HepG2 (cell line): Measurements from ENCODE around the gene SOBP. TPM values are rescaled to one million over a fixed set of nuclear protein-coding genes. Genes with fewer than 3 reads are reported as not detected.

Experiments used
- CEBPG ChIP-seq: IDR thresholded peaks from 2 replicates; pipeline ENCODE4 v1.6.1; 2016
- FOXK1 ChIP-seq: sonication (generic); formaldehyde crosslinking; IDR thresholded peaks from 2 replicates; pipeline ENCODE4 v1.4.0; 2020; ENCODE audit warnings: low read depth, missing genetic modification reagents, borderline replicate concordance
- GABPB1 ChIP-seq: IDR thresholded peaks from 2 replicates; pipeline ENCODE4 v1.6.1; 2016; ENCODE audit warnings: mild to moderate bottlenecking, missing genetic modification reagents, moderate library complexity, missing compliant biosample characterization
- HDAC1 ChIP-seq: sonication (generic); formaldehyde crosslinking; IDR thresholded peaks from 2 replicates; pipeline ENCODE4 v1.5.1; 2020; ENCODE audit warnings: mild to moderate bottlenecking, missing genetic modification reagents
- JUN ChIP-seq: sonication (generic); formaldehyde crosslinking; IDR thresholded peaks from 2 replicates; pipeline ENCODE4 v1.4.0; 2020; ENCODE audit warnings: mild to moderate bottlenecking, missing genetic modification reagents
- KAT8 ChIP-seq: IDR thresholded peaks from 2 replicates; pipeline ENCODE4 v1.6.1; 2016; ENCODE audit warnings: missing genetic modification reagents, missing compliant biosample characterization
- KDM5B ChIP-seq: sonication (generic); formaldehyde crosslinking; IDR thresholded peaks from 2 replicates; pipeline ENCODE4 v1.4.0; 2020; ENCODE audit warnings: missing genetic modification reagents, mild to moderate bottlenecking, borderline replicate concordance
- MBNL3 ChIP-seq: fragments of 250-450 bp; sonication (Bioruptor Pico); conservative IDR thresholded peaks from 2 replicates; pipeline ENCODE4 v1.8.0; 2022; ENCODE audit warnings: mild to moderate bottlenecking, inconsistent platforms
- SMAD9 ChIP-seq: sonication (generic); formaldehyde crosslinking; IDR thresholded peaks from 2 replicates; pipeline ENCODE4 v1.5.1; 2020; ENCODE audit warnings: mild to moderate bottlenecking, missing genetic modification reagents
- TGIF2 ChIP-seq: IDR thresholded peaks from 2 replicates; pipeline ENCODE4 v1.6.1; 2016; ENCODE audit warnings: control low read depth, missing compliant biosample characterization
- YEATS4 ChIP-seq: sonication (generic); formaldehyde crosslinking; IDR thresholded peaks from 2 replicates; pipeline ENCODE4 v1.4.0; 2020; ENCODE audit warnings: missing genetic modification reagents, borderline replicate concordance
- ZFP1 ChIP-seq: IDR thresholded peaks from 2 replicates; pipeline ENCODE4 v1.6.1; 2016
- ZNF253 ChIP-seq: sonication (generic); formaldehyde crosslinking; IDR thresholded peaks from 2 replicates; pipeline ENCODE4 v1.8.0; 2022; ENCODE audit warnings: mild to moderate bottlenecking, missing genetic modification reagents, borderline replicate concordance
- ZNF614 ChIP-seq: IDR thresholded peaks from 2 replicates; pipeline ENCODE4 v1.6.1; 2018; ENCODE audit warnings: missing biosample characterization, missing genetic modification reagents, inconsistent platforms, borderline replicate concordance
- ZNF703 ChIP-seq: sonication (generic); formaldehyde crosslinking; IDR thresholded peaks from 2 replicates; pipeline ENCODE4 v1.5.1; 2020; ENCODE audit warnings: missing genetic modification reagents, mild to moderate bottlenecking, moderate library complexity, borderline replicate concordance
- ZNF883 ChIP-seq: sonication (generic); formaldehyde crosslinking; IDR thresholded peaks from 2 replicates; pipeline ENCODE4 v1.5.1; 2020; ENCODE audit warnings: mild to moderate bottlenecking, missing genetic modification reagents; ENCODE audit errors: not compliant biosample characterization
- polyA plus RNA-seq, 8 experiments: library from polyadenylated mRNA; depleted of rRNA in 3 of 8; stranded (reverse) in 7 of 8; unstranded in 1 of 8; fragments of >200 nt; fragmentation: Illumina TruSeq in 4 of 8; extraction: Trizol in 4 of 8; gene quantifications; 2 replicates each; pipeline versions ENCODE4 v1.2.1 to v1.2.3, GENCODE V29; 2011 to 2016; ENCODE audit warnings: low read depth in 4 of 8, missing spikeins in 1 of 8, mixed read lengths in 1 of 8; ENCODE audit not compliant: insufficient read depth in 1 of 8
- total RNA-seq, 5 experiments: library from RNA; depleted of rRNA; stranded (reverse); fragments of >200 nt; fragmentation: Illumina TruSeq; extraction: Trizol; gene quantifications; 2 replicates each; pipeline ENCODE4 v1.2.3, GENCODE V29; 2016; ENCODE audit warnings: low read depth in 1 of 5
- TF ChIP-seq, protein P1 (sequence below): sonication (generic); formaldehyde crosslinking; IDR thresholded peaks from 2 replicates; pipeline ENCODE4 v1.5.0; 2020; ENCODE audit warnings: missing genetic modification reagents
- TF ChIP-seq, protein P2 (sequence below): sonication (generic); formaldehyde crosslinking; IDR thresholded peaks from 2 replicates; pipeline ENCODE4 v1.4.0; 2020; ENCODE audit warnings: low read depth, mild to moderate bottlenecking, missing genetic modification reagents
- TF ChIP-seq, protein P3 (sequence below): sonication (generic); formaldehyde crosslinking; IDR thresholded peaks from 2 replicates; pipeline ENCODE4 v1.4.0; 2020; ENCODE audit warnings: missing genetic modification reagents
- TF ChIP-seq, protein P4 (sequence below): sonication (generic); formaldehyde crosslinking; IDR thresholded peaks from 2 replicates; pipeline ENCODE4 v1.4.0; 2020; ENCODE audit warnings: missing genetic modification reagents, mild to moderate bottlenecking, borderline replicate concordance
- TF ChIP-seq, protein P5 (sequence below): sonication (generic); formaldehyde crosslinking; IDR thresholded peaks from 2 replicates; pipeline ENCODE4 v1.4.0; 2020; ENCODE audit warnings: mild to moderate bottlenecking, missing genetic modification reagents

SOBP gene
- total and polyA plus RNA-seq, 2 of the 13 experiments (the other 11 are each of a cell fraction or from before 2014, with no cell fraction given) = 1.5 to 6.9 TPM

DNA sequence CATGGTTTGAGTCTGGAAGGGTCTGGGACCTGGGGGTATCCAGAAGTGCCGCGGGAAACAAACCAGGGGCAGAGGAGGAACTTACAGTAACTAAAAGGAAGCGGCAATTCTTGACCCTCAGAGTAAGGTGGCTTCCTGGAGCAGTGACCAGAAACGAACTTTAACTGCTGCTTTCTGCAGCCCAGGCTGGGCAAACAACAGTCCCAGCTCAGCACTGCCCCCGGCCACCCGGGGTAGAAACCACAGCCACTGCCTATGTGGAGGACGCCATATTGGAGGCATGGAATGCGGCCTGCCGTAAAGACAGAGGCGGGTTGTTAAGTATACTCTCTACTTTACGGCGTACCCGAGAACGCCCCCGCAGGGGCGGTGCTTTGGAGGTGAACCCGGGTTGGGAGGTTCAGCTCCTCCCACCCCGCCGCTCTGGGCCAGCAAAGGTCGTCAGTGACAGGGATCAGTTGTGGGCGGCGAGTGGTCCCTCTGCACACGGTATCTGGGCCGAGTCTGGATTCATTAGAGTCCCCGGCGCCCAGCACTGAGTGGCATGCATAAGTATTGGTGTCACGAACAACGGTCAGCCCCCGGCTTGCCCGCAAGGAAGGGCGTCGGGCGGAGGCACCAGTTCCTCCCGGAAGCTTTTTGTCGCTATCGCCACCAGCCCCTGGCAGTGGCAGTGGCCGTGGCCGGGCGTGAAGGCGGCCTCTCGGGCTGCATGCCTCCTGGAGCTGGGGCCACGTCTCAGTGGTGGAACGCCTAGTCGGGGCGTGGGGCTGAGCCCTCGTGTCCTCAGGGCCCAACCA is 30.4 kb upstream of the SOBP start, which contains the start of gene PDSS2 (continued):
- TF ChIP-seq KDM5B (peak; percentile 54; the same call in 1 of the 2 replicates), ZNF703 (peak; percentile 40; the same call in 1 of the 2 replicates), YEATS4 (CRISPR knock-in tag) (peak; percentile 78), ZFP1 (CRISPR knock-in tag) (peak; percentile 65), KAT8 (CRISPR knock-in tag) (peak; percentile 97), FOXK1 (peak; percentile 58; the same call in 1 of the 2 replicates), MBNL3 (CRISPR knock-in tag) (no peak), ZNF883 (CRISPR knock-in tag) (no peak), ZNF614 (no peak; the same call in 1 of the 2 replicates), TGIF2 (CRISPR knock-in tag) (no peak), JUN (CRISPR knock-in tag) (peak; percentile 15; the same call in 1 of the 2 replicates), SMAD9 (CRISPR knock-in tag) (no peak; the same call in 1 of the 2 replicates), GABPB1 (CRISPR knock-in tag) (peak; percentile 76), ZNF253 (CRISPR knock-in tag) (0 out of 2 replicates have a peak, but pooled peaks have one; percentile 53), CEBPG (no peak), HDAC1 (CRISPR knock-in tag) (peak; percentile 90)
- TF ChIP-seq, protein P1, sequence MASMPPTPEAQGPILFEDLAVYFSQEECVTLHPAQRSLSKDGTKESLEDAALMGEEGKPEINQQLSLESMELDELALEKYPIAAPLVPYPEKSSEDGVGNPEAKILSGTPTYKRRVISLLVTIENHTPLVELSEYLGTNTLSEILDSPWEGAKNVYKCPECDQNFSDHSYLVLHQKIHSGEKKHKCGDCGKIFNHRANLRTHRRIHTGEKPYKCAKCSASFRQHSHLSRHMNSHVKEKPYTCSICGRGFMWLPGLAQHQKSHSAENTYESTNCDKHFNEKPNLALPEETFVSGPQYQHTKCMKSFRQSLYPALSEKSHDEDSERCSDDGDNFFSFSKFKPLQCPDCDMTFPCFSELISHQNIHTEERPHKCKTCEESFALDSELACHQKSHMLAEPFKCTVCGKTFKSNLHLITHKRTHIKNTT (CRISPR knock-in tag) = no peak
- TF ChIP-seq, protein P2, sequence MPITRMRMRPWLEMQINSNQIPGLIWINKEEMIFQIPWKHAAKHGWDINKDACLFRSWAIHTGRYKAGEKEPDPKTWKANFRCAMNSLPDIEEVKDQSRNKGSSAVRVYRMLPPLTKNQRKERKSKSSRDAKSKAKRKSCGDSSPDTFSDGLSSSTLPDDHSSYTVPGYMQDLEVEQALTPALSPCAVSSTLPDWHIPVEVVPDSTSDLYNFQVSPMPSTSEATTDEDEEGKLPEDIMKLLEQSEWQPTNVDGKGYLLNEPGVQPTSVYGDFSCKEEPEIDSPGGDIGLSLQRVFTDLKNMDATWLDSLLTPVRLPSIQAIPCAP (CRISPR knock-in tag) = no peak
- TF ChIP-seq, protein P3, sequence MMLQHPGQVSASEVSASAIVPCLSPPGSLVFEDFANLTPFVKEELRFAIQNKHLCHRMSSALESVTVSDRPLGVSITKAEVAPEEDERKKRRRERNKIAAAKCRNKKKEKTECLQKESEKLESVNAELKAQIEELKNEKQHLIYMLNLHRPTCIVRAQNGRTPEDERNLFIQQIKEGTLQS (CRISPR knock-in tag) = 0 out of 2 replicates have a peak, but pooled peaks have one; percentile 0
- TF ChIP-seq, protein P4, sequence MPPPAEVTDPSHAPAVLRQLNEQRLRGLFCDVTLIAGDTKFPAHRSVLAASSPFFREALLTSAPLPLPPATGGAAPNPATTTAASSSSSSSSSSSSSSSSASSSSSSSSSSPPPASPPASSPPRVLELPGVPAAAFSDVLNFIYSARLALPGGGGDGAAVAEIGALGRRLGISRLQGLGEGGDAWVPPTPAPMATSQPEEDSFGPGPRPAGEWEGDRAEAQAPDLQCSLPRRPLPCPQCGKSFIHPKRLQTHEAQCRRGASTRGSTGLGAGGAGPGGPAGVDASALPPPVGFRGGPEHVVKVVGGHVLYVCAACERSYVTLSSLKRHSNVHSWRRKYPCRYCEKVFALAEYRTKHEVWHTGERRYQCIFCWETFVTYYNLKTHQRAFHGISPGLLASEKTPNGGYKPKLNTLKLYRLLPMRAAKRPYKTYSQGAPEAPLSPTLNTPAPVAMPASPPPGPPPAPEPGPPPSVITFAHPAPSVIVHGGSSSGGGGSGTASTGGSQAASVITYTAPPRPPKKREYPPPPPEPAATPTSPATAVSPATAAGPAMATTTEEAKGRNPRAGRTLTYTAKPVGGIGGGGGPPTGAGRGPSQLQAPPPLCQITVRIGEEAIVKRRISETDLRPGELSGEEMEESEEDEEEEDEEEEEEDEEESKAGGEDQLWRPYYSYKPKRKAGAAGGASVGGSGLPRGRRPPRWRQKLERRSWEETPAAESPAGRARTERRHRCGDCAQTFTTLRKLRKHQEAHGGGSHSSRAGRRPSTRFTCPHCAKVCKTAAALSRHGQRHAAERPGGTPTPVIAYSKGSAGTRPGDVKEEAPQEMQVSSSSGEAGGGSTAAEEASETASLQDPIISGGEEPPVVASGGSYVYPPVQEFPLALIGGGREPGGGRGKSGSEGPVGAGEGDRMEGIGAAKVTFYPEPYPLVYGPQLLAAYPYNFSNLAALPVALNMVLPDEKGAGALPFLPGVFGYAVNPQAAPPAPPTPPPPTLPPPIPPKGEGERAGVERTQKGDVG (CRISPR knock-in tag) = peak; percentile 70; the same call in 1 of the 2 replicates
- TF ChIP-seq, protein P5, sequence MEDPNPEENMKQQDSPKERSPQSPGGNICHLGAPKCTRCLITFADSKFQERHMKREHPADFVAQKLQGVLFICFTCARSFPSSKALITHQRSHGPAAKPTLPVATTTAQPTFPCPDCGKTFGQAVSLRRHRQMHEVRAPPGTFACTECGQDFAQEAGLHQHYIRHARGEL = no peak; the same call in 1 of the 2 replicates
